Ishikawa (cell line): ENCODE results near the gene PDZD2.

Source experiments
- CEBPB ChIP-seq: IDR thresholded peaks from 2 replicates; pipeline ENCODE4 v1.6.1; 2012
- CREB1 ChIP-seq: IDR thresholded peaks from 2 replicates; pipeline ENCODE4 v1.6.1; 2012; ENCODE audit warnings: low read depth
- EGR1 ChIP-seq: IDR thresholded peaks from 2 replicates; pipeline ENCODE4 v1.6.1; 2012
- EP300 ChIP-seq: IDR thresholded peaks from 2 replicates; pipeline ENCODE4 v1.6.1; 2012; ENCODE audit warnings: borderline replicate concordance
- FOXM1 ChIP-seq: IDR thresholded peaks from 2 replicates; pipeline ENCODE4 v1.6.1; 2012; ENCODE audit warnings: low read depth, borderline replicate concordance
- MAX ChIP-seq: IDR thresholded peaks from 2 replicates; pipeline ENCODE4 v1.6.1; 2012
- NFIC ChIP-seq: IDR thresholded peaks from 2 replicates; pipeline ENCODE4 v1.6.1; 2012
- RAD21 ChIP-seq: IDR thresholded peaks from 2 replicates; pipeline ENCODE4 v1.6.1; 2012; ENCODE audit warnings: low read depth
- REST ChIP-seq: IDR thresholded peaks from 2 replicates; pipeline ENCODE4 v1.6.1; 2012; ENCODE audit warnings: low read depth, mild to moderate bottlenecking
- TAF1 ChIP-seq: IDR thresholded peaks from 2 replicates; pipeline ENCODE4 v1.6.1; 2012; ENCODE audit warnings: low read depth, mild to moderate bottlenecking
- TCF12 ChIP-seq: IDR thresholded peaks from 2 replicates; pipeline ENCODE4 v1.6.1; 2012; ENCODE audit warnings: low read depth
- TEAD4 ChIP-seq: IDR thresholded peaks from 2 replicates; pipeline ENCODE4 v1.6.1; 2012
- USF1 ChIP-seq: IDR thresholded peaks from 2 replicates; pipeline ENCODE4 v1.6.1; 2012
- YY1 ChIP-seq: IDR thresholded peaks from 2 replicates; pipeline ENCODE4 v1.6.1; 2012; ENCODE audit warnings: low read depth
- ZBTB7A ChIP-seq: IDR thresholded peaks from 2 replicates; pipeline ENCODE4 v1.6.1; 2012; ENCODE audit warnings: low read depth

The PDZD2 gene

GRCh38 chr5:31635446-31635845, 3.5 kb upstream of the PDZD2 start:
- TF ChIP-seq EGR1 = no peak
- no peak for TF ChIP-seq CEBPB
- no peak for TF ChIP-seq FOXM1
- TF ChIP-seq USF1 = no peak
- no peak for TF ChIP-seq TCF12

GRCh38 chr5:31637851-31638250, 1.1 kb upstream of the PDZD2 start:
- TF ChIP-seq CEBPB (no peak), REST (no peak)

- no peak for TF ChIP-seq CREB1
- TF ChIP-seq RAD21 = no peak
- no peak for TF ChIP-seq TCF12
- no peak; the same call in 1 of the 2 replicates for TF ChIP-seq ZBTB7A
- no peak for TF ChIP-seq FOXM1
- no peak for TF ChIP-seq YY1
- TF ChIP-seq TAF1 = no peak
- no peak for TF ChIP-seq CEBPB
- TF ChIP-seq TEAD4 = no peak
- TF ChIP-seq MAX = no peak
- TF ChIP-seq NFIC = no peak
Observed at GRCh38 chr5:31638345-31638744, 586 bp upstream of the PDZD2 start.

- TF ChIP-seq NFIC (no peak), EGR1 (no peak), YY1 (no peak), TEAD4 (no peak), CREB1 (no peak), REST (no peak), EP300 (no peak), MAX (no peak), TAF1 (no peak), FOXM1 (no peak), ZBTB7A (no peak), USF1 (no peak), CEBPB (no peak), TCF12 (no peak), RAD21 (no peak)
Observed at GRCh38 chr5:31639481-31640411, 815 bp downstream of the PDZD2 start.

- no peak for TF ChIP-seq REST
- no peak for TF ChIP-seq RAD21
- no peak for TF ChIP-seq USF1
- no peak for TF ChIP-seq EP300
- no peak for TF ChIP-seq YY1
- TF ChIP-seq CREB1 = no peak
- TF ChIP-seq TCF12 = no peak
- TF ChIP-seq NFIC = no peak
- no peak for TF ChIP-seq TEAD4
- TF ChIP-seq FOXM1 = no peak
- TF ChIP-seq EGR1 = no peak
- TF ChIP-seq MAX = no peak
- no peak for TF ChIP-seq ZBTB7A
- TF ChIP-seq CEBPB = no peak
- TF ChIP-seq TAF1 = no peak
Observed at GRCh38 chr5:31640573-31640972, 1.6 kb downstream of the PDZD2 start.
